HG02759 (cell line): ENCODE results near the gene PARD3B.

Source experiments
- ATAC-seq: cut with Tn5 transposase; IDR thresholded peaks from one replicate; pipeline ENCODE4 v1.9.1; 2021; ENCODE audit warnings: mild to moderate bottlenecking, moderate library complexity; ENCODE audit not compliant: unreplicated experiment

PARD3B gene

DNA sequence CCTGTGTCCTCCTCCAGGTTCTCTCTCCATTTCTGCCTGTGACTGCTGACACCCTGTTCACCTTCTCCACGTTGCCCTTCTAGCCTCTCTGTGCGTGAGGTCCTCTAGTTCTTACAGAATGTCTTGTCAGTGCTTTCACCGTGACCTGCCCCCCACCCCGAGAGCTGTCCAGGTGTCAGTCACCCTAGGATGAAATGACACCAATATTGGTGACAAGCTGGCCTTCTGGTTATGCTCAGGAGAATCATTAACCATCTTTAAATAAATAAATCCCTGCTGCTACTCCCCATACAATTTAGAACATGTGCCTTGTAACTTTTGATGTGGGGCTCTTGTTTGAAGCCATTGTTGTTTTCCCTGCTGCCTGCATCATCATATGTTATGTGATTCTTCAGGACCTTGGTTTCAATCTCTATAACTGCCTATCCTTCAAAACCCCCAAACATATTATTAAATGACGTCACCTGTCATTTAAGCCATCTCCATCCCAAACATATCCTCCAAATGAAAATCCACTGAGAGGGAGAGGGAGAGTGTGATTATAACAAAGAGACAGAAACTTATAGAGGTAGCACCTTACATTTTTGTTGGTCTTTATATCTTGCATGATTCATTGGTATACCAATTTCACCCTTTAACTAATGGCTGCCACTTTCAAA lies 496.3 kb downstream of the PARD3B start:
- no peak for ATAC-seq

DNA sequence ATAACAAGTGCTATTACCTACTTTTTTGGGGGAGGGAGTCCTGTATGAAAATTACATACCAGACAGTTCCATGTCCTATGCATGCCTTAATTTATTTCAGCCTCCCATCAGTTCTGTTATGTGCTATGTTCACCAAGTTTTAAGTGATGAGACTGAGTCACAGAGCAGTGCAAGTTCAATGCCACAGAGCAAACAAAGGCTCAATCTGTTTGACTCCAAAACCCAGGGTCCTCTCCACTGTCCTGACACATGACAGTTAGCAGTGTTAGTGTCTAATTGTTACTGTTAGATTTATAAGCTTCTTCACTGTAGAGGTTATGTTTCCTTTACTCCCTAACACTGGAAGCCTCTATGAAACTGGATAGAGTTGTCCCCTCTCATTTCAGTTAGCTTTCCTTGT lies 498.0 kb downstream of the PARD3B start:
- no peak for ATAC-seq

DNA sequence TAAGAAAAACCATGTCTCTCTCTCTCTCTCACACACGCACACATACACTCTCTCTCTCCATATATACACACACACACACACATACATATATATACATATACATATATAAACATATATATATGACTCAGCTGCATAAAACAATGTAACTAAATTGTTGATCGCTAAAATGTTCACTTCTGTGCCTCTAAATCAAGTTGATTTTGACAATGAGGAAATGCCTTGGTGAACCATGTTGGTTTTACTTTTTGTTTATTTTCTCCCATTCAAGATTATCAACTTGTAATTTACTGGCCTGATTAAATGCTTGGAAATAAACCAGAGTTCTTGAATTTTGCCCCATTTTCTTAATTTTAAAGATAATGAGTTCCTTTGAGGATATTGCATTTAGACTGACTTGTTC lies 500.4 kb downstream of the PARD3B start:
- no peak for ATAC-seq

DNA sequence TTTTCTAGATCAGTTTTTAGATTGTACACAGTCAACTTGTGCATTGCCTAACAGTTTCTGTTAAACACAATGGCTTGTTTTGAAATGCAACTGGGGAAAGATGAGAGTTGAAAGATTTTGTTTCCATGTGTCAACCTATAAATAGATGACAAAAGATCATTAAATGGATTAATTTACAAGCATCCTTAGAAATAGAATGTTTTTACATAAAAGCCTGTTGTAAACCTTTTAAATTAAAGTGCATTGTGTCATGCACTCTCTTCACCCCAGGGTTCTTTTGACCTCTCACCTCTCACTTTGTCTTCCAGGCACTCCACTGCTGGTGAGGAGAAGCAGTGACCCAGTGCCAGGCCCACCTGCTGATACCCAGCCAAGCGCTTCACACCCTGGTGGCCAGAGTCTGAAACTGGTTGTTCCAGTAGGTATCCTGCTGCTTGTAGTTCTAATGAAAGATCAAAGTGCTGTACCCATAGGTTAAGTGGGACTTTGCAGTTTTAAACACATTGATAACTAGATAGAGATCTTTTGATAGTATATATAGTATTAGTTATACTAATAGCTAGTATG lies 502.1 kb downstream of the PARD3B start:
- ATAC-seq = no peak

DNA sequence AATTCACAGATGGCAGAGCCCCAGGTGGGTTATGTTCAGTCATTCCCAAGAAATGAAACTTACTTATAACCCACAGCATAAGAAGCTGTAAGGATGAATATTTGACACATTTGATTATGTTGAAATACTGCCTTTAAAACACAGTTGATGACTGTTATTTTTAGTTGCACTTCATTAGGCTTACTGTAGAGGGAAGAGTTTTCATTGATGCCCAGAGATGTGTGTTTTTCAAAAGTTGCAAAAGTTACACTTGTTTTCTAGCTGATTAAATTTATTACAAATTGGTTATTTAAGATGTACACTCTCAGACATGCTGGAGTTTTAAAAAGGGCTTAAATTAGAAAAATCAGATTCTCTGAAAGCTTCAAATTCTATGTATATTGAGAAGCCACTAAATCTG lies 506.1 kb downstream of the PARD3B start:
- ATAC-seq = no peak

DNA sequence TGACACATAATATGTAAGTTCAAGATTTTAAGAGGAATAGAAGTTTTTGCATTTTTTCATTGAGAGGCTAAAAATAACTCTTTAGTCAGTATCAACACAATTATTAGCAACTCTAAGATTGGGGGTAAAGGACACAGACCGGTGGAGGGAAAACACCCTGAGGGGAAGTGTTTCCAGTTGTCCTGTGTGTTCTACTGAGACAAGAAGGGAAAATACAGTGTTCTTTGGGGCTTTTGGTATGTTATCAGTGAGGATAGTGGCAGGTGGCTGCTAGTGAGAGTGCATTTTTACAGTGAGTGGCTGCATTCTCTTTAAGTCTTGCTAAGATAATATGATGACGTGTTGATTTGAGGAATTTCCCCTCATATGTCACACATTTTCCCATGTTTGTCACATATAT lies 507.5 kb downstream of the PARD3B start:
- no peak for ATAC-seq

DNA sequence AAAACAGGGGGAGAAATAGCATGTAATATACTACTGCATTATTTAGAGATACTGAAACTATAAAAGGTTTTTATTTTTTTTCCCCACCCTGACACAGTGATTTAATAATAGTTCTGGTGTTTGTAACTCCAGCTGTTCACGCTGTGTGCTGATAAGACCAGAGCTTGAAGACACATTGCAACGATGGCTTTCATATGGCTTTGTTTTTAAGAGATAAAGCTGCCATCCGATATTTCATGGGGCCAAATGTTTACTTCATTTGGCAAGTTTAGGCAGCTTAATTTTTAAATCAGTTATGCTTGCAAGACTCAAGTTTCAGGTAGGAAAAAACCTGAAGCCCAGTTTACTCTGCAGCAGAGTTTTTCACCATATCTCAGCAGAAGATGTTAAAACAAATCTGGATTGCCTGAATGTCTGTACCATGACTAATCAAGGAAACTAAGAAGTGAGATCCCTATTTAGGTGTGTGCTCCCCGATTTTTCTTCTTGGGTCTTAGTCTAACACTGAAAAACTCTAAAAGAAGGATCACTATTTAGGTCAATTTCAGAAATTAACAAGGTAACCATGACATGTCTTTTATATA lies 508.6 kb downstream of the PARD3B start:
- no peak for ATAC-seq

DNA sequence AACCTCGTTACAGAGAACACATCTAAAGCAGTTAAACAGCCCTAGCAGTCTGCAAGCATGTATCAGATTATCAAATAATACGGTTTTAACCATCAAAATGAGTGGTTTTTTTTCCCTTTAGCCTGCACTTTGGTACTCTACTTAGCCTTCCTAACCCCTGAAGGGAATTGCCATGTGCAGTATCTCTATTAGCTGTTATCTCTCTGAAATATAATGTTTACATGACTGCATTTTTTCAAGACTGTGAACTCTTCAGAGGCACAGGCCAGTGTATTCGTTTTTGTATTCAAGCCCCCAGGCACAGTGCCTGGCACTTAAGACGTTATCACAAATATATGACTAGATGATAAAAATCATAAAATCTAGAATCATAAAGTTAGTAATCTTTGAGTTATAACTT lies 509.5 kb downstream of the PARD3B start:
- ATAC-seq = no peak

DNA sequence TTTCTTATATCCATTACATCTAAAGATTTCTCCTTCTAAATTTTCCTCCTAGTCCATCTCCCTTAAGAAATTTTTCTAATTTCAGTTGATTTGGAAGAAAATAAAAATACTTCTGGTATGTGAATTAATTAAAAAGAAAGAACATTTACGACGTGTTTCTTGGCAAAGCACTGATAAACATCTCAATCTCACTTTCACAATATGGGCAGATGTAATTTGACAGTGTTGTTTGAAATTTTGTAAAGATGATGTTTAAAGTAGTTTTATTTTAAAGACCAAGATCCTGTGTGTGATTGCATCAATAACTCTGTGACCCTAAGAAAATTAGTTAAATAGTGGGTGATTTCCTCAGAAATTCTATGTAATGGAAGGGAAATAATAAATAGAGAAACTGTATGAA lies 510.0 kb downstream of the PARD3B start:
- no peak for ATAC-seq

DNA sequence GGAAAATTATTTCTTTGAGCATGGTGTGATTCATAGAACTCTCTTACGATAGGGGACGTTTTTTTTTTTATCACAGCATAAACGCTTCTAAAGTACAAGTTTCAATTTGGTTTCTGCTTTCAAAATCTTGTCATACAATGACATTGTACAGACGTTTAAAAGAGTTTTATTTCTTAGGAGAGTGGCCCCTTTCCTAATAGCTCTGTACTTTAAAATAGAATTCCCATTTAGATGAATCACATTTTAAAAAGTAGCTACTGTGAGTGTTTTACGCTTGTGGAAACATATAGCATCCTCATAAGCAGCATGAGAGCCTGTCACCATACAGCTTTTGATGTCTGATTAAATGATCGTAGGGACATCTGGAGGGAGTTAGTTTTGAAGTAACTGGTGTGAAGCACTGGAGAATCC lies 510.9 kb downstream of the PARD3B start:
- ATAC-seq = no peak

DNA sequence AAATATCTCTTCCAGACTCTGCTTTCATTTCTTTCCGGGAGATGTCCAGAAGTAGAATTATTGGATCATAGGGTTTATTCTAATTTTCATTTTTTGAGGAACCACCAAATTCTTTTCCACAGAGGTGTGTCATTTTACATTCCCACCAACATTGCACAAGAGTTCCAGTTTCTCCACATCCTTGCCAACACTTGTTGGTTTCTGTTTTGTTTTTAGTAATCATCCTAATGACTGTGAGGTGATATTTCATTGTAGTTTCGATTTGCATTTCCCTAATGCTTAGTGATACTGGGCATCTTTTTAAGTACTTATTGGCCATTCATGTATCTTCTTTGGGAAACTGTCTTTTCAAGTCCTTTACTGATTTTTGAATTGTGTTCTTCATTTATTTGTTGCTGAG lies 513.1 kb downstream of the PARD3B start:
- ATAC-seq = no peak

DNA sequence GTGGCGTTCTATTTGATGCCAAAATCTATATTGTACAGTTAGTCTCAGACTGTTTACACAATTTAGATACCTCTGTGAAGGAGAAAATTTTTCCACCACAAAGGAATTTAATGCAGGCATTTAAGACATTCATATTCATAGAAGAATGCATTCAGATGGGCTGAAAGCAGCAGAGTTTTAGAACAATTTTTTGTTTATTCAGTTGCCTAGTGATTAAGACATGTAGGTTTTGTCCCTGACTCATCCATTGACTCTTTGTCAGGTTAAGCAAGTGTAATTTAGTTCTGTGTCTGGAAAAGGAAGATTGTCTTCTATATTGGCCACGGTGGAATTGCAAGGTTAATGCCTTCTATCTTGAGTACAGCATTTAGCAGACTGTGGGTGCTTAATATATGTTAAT lies 515.0 kb downstream of the PARD3B start:
- ATAC-seq = no peak

DNA sequence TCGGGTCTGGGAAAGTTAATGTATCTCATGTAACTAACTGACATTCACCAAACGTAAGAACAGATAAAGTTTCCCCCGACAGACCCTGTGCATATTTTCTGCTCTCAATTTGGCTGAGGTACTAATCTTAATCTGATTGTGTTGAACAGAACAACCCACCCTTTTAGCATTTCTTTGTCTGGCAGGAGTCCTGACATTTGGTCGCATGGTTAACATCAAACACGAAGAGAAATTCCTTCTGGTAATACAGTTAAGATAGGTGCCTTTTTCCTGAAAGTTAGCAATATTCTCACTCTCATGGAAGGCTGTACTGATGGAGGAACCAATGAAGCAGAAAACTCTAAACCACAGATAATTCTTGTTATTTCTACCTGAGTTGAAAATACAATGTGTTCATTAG lies 520.8 kb downstream of the PARD3B start:
- ATAC-seq = no peak

DNA sequence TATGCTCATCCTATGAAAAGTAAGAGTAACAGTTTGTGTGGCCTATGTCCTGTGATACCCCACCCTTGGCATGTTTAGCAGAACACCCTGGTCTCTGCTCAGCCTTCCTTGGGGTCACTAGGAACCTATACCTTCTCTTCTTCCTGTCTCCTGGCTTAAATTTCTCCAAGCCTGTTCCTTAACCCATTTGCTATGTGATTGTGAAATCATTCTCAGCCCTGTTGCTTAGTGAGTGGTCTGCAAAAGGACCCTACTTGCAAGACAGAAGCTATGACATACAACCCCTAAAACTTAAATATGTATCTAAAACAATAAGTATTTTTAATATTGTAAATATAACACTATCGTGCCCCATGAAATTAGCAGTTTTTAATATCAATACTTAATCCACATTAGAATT lies 524.7 kb downstream of the PARD3B start:
- no peak for ATAC-seq

DNA sequence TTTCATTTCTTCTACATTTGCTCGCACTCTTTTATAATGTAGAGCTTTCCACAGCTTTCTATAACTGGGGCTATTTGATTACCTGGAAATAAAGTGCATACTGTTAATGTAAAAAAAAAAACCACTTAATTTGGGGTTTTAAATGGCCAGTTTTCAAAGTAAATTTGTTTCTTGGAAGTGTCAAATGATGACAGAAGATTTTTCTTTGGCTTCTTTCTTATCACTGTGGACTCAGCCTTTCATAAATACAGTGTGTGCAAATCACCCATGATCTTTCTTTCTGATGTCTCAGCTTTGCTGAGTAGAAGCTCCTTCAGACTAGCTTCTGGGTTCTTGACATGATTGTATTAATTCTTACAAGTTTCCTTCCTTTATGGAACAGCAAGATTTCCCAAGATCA lies 525.6 kb downstream of the PARD3B start:
- no peak for ATAC-seq

DNA sequence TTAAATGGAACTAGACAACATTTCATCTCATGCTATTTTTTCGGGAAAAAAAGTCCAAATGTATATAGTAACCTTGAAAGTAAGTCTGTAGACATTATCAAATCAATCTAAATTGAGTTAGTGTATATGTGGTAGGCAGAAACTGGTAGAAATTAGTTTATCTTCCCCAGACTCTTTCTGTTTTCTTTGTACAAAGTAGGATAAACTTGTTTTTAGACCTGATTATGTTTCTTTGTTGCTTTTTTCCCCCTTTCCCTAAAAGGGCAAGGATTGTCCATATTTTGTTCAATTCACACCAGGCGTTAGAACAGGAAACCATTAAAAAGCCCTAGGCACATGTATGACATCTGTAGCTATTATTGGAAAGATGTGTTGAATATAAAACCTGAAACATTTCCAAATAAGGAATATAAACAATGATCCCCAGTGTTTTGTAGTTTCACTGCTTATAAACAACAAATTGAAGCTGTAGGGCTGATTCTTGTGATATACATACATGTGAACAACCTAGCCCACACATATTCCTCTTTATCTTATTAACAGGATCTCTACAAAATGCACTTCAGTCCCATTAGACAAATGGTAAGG lies 528.3 kb downstream of the PARD3B start:
- ATAC-seq = no peak

DNA sequence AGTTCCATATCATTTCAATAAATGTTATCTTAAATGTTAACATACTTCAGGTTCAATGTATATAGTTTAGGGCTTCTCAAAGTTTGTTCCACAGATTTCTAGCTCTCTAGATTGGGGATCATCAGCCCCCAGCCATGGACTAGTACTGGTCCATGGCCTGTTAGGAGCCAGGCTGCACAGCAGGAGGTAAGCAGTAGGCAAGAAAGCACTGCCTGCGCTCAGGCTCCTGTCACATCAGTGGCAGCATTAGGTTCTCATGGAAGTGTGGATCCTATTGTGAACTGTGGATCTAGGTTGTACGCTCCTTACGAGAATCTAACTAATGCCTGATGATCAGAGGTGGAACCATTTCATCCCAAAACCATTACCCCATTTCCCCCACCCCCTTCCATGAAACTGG lies 531.1 kb downstream of the PARD3B start:
- no peak for ATAC-seq

DNA sequence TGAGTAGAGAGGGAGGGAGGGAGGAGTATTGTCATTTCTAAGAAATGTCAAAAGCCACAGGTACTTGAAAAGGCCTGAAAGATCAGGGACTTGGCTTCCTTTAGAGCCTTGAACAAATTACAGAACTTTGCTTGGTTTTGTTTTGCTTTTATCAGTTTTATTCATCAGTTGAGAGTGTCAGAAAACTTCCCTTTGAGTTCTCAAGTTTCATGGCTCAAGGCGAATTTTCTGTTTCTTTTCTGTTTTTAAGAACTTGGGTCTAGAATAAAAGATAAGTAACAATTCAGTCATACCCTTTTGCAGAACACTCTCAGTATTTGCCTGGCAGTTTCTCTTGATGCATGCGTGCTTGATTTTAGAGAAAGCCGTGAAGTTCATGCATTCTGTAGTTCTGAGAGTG lies 531.9 kb downstream of the PARD3B start:
- no peak for ATAC-seq

DNA sequence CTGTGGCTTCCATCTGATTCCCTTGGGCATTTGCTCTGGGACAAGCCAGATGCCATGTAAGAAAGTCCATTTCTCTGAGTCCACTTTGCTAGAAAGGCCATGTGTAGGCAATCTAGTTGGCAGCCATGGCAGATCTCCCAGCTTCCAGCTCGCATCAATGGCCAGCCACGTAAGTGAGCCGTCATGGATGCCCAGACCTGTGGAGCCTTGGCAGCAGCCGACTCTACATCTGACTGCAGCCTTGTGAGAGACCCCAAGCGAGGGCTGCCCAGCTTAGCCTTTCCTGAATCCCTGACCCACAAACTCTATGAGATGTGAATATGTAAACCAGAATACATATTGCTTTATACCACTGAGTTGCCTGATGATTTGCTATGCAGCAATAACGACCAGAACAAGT lies 533.5 kb downstream of the PARD3B start:
- no peak for ATAC-seq

DNA sequence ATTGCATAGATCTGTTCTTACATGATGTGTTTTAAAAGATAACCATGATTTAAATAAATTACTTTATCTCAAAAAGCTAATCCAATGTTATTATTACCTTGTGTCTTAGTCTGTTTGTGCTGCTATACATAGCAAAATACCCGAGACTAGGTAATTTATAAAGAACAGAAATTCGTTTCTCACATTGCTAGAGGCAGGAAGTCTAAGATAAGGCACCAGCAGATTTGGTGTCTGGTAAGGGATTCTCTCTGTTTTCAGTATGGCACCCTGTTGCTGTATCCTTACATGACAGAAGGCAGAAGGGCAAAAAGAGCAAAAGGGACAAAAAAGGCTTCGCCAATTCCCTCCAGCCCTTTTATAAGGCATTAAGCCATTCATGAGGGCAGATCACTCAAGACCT lies 533.9 kb downstream of the PARD3B start:
- ATAC-seq = no peak

DNA sequence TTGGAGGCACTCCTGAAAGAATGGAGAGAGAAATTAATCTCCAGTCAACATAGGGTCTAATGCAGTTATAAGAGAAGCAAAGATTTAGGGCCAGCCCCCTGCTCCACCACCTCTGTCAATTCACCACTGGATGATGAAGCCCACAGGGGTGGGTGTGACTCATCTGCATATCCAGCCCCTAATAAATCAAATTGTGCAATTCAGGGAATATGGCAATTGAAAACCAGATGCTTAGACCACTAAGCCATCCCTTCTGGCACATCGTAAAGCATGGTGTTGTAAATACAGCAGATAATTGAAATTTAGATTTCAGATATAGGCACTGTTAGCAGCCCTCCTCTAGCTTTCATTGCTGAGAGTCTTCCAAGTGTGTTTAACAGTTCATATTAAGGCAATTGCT lies 541.4 kb downstream of the PARD3B start:
- no peak for ATAC-seq

DNA sequence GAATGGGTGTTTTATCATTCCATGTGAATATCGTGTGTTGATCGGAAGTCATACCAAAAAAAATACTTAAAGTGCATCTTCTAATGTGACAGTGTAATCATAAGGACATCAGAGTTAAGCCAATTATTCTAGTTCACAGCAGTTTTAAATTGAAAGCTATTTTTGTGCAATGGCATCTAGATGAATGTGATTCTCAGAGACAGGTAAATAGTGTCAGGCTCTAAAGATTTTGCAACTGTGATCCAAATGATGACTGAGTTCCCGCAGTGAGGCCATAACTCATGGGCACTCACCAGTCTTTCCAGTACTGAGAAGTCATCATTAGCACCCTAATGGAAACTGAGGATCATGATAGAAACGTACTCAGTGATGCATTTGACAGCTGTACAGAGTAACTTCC lies 542.6 kb downstream of the PARD3B start:
- ATAC-seq = no peak
